Right kidney (tissue), 1 donor: ENCODE measurements around the gene PCNX1.
"Not testable (repeated sequence)": the region's sequence is repeated elsewhere in the genome, so short reads cannot be mapped to it uniquely, and the experiment has no call there.

ENCODE experiments used
- DNase-seq: peaks from one replicate; pipeline ENCODE4 v3.0.0-alpha.2; 2016

The PCNX1 gene

DNA sequence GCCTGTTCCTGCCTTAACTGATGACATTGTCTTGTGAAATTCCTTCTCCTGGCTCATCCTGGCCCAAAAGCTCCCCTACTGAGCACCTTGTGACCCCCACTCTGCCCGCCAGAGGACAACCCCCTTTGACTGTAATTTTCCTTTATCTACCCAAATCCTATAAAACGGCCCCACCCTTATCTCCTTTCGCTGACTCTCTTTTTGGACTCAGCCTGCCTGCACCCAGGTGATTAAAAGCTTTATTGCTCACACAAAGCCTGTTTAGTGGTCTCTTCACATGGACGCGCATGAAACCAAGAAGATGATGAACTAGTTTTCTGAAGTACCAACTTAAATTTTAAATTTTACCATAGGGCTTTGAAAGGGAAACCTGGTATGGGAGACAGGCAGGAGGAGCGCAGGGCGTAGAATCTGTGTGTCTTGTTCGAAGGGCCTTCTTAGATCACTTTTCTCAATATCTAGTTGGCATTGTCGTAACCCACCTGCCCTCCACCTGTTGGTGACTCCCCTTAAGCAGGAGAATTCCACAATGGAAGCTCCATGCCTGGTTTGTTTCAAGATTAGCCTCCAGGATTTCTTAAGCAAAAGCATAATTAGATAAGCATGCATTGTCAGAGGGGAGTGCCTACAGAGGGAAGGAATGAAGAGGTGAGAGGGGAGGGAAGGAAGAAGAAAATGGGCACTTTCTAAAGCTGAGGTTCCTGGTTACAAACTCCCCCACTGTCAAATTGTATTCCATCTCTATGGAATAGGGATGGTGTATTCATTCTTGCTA is 222.6 kb downstream of the PCNX1 start:
- not testable (repeated sequence) for DNase-seq

DNA sequence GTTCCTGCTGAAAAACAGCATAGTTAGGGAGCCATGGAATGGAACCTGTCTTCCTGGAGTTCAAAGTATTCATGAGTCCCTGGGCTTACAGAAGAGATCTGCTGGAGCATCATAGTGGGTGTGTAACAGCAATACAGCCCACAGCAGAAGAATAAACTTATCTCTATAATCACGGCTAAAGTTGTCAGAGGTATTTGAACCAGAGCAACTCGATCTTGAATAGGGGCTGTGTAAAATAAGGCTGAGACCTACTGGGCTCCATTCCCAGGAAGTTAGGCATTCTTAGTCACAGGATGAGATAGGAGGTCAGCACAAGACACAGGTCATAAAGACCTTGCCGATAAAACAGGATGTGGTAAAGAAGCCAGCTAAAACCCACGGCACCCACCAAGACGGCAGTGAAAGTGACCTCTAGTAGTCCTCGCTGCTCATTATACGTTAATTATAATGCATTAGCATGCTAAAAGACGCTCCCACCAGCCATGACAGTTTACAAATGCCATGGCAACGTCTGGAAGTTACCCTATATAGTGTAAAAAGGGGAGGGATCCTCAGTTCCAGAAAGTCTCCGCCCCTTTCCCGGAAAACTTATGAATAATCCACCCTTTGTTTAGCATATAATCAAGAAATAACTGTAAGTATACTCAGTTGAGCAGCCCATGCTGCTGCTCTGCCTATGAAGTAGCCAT is 223.4 kb downstream of the PCNX1 start:
- no peak for DNase-seq

DNA sequence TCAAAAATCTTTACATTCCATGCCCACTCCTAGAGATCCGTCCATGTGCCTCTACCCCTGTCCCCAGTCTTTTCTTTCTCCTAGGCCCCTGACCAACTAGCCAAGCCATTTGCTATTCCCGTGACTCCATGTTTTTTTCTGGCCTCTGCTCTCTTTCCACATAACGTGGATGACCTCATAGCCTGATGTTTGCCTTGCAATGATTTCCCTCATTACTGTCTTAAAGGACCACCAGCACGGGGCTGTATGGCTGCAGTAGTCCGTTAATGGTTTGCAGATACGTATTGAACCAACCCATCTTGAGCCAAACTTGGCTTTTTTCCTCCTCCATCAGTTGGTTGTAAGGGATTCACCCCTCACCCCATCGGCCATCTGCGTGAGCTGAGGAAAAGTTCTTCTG is 226.0 kb downstream of the PCNX1 start:
- no peak for DNase-seq

DNA sequence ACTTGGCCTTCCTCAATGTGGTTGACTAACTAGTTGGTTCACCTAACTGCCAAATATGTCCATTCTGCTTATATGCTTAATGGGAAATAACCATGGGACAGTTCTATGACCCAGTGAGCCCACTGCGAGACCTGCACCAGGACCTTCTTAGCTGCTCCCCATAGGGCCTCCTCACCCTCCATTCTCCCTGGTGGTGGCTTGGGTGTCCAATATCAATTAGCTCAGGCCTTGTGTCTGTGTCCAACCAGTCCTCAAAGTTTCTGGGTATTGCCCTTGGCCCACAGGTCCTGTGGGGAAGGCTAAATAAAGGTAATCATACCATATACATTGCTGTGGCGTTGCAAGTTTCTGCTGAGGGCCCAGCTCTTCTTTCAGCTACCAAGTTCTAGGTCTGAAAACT is 228.2 kb downstream of the PCNX1 start:
- no peak for DNase-seq

DNA sequence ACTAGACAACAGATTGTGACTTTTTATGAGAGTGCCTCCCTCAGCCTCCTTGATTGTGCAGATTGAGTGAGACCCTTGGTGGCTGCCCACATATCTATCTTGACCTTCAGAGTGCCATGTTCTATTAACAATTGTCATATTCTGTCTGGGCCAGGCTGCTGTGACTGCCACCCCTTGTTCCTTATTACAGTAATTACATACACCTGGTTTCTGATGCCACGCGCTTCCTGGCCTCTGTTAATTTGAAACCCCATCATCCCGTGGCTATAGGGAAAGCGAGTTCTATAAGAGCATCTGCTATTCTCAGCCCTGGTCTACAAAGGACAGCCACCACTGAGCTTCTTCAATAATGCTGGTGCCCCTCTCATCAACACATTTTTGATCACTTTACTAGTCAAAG is 228.7 kb downstream of the PCNX1 start:
- no peak for DNase-seq

DNA sequence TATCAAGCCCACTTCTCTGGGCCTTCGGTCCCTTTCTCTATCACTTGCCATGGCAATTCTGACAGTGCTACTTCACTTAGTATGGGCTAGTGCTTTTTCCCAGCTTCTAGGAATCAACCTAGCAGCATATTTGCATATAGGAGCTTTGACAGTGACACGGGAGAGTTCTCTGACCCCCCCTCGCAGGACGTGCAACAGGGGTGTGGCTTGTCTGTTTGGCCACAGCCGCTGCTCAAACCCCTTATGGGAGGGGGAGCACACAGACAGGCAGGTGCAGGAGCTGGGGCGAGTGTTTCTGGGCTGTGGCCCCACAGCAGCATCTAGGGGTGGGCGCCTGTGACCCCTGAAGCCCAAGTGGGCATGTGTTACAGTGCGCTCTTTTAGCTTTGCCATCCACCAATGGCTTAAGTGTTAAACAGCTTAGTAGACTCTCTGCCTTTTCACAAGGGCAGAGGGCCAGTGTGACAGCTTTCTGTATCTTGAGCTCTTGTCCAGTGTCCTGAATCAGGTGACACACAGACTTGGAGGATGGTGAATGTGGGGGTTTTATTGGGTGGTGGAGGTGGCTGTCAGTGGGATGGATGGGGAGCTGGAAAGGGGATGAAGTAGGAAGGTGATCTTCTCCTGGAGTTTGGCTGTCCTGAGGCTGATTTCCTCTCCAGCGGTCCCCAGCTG is 229.3 kb downstream of the PCNX1 start:
- no peak for DNase-seq

DNA sequence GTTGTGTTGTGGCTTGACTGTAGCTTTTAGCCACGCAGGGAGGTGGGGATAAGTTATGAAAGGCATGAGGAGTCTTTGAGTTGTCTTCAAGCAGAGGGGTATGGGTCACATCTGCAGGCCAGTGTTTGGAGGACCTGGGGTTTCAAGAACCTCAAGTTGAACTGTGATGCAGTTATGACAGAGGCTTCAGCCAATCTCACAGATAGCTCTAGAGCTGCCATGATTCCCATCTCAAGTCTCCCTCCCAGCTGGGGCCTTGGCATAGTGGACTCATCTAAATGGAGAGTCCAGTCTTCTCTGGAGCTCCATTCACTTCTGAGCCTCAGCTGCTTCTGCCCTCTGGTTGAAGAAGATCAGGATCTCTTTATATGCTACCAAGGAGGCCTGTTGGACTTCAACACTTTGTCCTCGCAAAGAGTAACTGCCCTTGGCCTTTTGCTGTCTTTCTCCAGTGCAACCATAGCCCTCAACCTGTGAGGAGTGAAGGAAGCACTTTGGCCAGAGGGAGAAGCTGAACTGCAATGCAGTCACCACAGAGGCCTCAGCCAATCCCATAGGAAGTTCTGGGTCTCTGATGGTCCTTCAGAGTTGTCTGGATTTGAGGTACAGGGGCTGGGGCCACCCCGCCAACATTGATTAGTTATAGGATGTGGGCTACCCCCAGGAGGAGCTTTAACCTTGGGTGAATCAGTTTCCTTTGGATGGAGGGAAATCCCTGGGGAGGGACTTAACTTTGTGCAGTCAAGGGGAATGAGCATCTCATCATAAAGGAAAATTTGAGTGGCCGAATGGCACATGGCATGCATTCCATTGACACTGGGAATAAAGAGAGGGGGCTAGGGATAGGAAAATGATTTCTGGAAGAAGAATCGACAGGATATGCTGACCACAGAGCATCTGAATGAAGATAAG is 230.5 kb downstream of the PCNX1 start:
- DNase-seq, result no peak

DNA sequence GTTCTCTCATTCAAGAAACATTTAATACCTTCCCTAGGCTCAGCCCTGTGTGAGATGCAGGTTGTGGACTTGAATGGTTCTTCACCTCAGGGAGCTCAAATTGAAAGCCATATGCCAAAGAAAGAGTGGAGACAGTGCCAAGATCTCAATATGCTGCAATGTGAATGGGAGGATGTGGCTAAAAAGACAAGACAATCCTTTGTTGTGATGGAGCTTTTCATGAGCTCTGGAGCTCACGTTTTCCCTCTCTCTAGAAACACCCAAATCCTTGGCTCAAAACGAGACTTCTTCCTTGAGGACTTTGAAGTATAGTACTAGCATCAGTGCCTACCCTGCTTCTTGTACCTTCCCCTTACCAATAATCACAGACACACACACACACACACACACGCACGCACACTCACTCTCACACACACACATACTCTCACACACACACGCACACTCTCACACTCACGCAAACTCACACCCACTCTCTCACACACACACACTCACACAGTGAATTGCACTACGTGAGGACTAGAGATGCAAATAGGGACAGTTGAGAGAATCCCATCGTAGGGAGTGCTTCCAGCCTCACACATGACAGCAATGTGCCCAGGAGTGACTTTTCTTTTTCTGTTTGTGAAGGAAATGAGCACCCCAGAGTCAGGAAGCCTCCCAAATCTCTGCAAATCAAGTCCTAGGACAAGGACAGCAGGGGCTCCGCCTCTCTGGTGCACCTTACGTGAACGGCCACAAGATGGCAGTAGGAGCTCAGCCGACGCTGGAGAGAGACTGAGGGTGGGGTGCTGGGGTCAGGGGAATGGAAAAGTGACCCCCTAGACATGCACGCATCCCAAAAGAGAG is 231.4 kb downstream of the PCNX1 start:
- DNase-seq, result peak; percentile 63

DNA sequence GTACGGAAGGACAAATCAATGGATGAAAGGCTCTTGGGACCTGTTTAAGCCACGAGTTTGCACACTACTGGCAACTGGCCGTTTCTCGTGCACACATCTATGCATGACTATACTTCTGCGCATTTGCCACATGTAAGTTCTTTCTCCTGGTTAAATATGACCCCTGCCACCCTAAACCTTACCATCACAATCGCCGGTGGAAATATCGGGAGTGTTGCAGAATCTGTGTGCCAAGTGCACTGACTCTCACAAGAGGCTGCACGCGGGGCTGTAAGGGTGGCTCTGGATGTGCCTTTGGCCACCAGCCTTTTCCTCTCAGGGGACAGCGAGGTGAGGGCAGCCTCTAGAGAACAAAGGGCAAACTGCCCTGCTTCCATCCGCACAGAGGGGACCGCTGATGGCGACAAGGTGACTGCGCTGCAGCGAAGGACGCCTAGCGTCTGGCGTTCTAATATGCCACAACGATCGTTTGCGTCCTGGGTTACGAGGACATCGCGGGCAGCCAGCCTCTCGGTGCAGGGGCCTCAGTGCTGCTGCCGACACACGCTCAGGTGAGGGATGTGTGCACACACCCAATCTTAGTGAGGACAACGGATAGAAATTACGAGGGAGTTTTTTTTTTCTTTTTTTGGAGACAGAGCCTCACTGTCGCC is 232.2 kb downstream of the PCNX1 start:
- DNase-seq, result no peak

DNA sequence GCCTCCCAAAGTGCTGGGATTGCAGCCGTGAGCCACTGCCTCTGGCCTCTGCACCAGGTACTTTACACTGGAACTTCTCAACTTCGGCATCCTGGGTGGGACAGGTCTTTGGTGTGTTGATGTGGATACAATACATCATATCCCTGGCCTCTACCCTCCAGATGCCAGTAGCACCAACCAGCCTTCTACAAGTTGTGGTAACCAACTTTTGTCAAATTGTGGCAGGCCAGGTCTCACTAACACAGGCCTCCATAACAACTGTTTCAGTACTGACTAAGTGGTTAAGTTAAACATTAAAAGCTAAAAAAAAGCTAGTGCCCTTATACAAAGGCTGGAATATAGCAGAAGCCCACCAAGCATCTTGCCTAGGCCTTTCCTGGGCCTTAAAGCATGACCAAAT is 232.9 kb downstream of the PCNX1 start:
- DNase-seq, result peak; percentile 25

DNA sequence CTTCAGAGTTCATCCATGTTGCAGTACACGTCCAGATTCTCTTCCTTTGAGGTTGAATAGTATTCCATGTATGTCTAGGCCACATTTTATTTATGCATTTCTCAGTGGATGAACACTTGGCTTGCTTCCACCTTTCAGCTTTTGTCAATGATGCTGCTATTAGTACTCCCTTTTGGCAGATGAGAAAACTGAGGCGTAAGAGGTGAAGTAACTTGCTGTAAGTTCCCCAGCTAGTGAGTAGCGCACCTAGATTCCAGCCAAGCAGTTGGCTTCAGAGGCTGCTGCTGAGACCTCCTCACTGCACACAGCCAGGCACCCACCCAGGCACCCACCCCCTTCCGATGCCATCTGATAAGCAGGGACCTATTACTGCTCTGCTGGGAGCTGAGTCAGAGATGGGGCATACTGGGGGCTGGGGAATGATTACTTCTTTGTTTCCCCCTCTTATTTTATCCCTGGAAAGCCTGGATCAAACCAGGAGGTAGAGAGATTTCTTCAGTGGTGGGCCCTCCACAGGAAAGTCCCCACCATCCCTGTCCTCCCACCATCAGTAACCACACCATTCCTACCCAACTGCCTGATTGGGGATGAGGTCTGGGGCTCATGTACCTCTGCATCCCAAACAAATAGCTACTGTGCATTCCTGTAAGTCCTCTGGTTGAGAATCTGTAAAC is 234.6 kb downstream of the PCNX1 start:
- no peak for DNase-seq

DNA sequence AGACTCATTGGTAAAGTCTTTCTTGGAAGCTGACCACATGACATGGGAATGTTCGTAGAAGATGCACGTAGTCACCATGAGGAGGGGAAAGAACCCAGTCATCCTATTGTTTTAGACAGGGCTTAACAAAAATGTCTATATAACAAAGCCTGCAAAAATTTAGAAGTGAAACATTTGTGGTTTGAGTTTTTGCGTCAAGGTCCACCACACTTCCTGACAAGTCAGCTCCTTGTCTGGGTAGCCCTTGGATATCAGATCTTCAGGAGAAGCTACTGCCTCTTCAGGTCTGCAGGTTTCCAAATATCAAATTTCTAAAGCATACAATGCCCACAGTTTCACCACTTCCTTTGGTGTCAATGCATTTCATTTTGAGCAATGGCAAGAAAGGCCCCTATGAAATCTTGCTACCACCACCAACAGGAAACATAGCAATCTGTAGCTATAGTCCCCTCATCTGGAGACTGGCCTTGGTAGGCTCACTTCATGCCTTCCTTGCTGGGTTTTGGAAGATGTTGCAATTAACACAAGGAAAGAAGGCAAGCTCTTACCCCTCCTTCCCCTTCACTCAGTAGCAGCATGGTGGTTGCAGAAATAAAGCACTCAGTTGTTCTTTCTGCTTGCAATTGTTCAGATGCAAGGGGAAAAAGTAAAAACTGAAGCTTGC is 235.2 kb downstream of the PCNX1 start:
- DNase-seq, result no peak

DNA sequence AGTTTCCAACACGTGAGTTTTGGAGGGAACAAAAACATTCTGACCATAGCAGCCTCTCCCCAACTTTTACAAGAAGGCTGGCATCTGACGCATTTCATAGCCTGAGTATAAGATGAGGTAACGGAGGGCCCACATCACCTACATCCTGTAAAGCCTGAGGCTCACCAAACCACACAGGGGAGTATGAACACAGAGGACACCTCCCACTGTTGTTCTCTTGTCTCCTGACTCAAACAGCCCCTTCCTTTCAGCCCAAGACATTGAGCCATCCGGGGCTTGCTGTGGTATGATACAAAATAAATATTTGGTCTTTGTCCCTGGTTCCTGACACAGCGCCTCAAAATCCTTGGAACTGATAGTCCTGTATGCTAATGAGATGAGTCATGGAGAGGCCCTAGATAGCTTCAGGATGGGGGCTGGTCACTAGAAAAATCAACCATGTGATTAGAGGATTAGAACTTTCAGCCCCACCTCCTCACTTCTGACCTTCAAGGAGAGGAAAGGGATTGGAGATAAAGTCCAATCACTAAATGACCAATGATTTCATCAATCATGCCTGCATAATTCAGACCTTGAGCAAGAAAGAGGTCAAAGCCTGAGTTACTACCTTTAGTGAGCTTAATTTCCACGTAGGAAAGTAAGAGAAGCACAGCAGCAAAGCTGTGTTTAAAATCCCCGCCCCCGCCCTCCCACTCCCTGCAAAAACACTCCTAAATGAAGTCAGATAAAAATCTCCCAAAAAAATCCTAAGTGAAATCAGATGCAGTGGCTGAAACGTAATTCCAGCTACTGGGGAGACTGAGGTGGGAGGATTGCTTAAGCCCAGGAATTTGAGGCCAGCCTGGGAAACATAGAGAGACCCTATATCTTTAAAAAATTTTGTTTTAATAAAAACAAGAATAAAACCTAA is 236.4 kb downstream of the PCNX1 start:
- no peak for DNase-seq

DNA sequence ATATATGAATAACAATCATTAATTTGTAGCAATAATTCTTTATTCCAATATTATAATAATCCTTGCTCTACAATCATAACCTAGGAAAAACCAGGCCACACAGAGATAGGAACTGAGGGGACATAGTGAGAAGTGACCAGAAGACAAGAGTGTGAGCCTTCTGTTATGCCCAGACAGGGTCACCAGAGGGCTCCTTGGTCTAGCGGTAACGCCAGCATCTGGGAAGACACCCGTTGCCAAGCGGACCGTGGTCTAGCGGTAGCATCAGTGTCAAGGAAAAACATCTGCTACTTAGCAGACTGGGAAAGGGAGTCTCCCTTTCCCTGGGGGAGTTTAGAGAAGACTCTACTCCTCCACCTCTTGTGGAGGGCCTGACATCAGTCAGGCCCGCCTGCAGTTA is 240.1 kb downstream of the PCNX1 start:
- DNase-seq, result not testable (repeated sequence)

DNA sequence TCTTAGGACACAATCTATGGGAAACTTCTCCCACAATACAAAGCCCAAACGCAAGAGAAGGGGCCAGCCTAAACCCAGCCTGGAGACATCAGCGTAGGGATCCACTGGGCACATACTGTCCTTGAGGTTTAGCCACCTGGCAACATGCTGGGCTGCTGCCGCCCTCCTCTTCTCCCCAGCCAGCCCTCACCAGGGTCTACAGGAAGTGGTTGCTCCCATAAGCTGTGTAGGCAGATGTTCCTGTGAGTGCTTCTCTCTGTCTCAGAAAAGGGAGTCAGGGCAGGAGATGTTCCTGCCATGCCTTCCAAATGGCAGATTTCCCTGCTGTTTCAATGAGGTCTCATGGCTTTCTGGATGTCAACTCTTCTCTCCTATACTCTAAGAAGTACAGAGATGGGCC is 241.4 kb downstream of the PCNX1 start:
- no peak for DNase-seq

DNA sequence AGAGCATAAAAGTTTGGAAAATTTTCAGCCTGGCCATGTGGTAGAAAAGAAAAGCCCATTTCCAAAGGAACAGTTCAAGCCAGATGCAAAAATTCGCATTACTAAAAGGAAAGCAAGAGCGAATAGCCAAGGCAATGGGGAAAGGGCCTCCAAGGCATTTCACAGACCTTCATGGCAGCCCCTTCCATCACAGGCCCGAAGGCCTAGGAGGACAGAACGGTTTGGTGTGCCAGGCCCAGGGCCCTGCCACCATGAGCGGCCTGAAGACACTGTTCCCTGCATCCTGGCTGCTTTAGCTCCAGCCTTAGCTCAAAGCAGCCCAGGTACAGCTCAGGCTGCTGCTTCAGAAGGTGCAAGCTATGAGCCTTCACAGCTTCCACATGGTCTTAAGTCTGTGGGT is 243.5 kb downstream of the PCNX1 start:
- DNase-seq, result no peak

DNA sequence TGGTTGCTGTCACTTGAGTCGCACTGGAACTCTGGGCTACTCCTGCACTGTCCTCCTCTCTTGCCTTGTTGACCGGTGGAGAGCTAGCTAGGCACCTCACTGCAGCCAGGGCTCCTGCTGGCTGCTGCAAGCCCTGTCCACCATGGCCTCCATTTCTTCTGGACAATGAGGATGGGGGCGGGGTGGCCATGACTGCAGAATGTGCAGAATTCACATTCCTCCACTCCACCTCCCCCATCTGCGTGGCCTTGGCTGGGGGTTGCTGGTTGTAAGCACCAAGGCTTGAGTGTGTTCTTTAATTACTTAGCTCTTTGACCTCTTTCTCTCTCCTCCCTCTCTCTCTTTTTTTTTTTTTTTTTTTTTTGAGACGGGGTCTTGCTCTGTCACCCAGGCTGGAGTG is 248.5 kb downstream of the PCNX1 start:
- DNase-seq, result peak; percentile 31

DNA sequence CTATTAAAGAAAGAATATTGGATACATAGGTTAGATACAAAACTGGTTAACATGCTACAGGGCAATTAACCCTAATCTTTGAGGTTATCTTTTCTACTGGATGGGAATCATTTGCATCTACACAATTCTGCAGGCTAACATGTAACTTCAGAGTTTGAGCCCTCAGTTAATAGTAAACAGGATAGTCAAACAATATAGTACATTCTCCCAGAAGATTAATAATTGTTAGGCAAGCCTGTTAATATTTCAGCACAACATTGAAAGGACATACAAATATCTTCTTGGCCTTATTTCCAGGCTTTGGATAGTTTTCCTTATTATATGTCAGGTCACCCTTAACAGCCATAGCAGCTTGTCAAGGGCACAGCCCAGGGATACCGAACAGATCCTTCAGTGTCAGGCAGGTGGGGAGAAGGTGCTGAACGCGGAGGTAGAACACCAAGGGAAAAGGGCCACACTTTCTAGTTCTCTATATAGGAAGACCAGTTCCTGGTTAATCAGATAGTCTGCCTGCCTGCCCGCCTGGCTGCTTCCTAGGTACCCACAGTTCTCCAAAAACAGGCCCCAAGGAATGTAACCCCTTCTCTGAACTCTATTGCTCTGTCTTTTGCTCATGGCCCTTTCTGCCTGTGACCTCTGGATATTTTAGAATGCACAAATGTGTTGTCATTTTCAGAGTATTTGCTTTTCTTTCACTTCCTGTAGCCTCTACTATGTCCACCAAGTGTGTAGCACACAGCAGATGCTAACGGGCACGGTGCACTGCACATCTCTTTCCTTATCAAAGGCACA is 256.0 kb downstream of the PCNX1 start:
- DNase-seq, result no peak
